ENCODE measurements around the gene DCDC1.

The DCDC1 gene

GRCh38 chr11:31397239-31397834 lies 27.8 kb upstream of the DCDC1 start:
- H3K36me3 ChIP-seq (ENCODE audit: insufficient read depth, low read length): no peaks in the 10 kb centered on the region
- no peak overlapping the region for H3K27ac ChIP-seq (ENCODE audit: low read depth, low read length)
- H3K27me3 ChIP-seq (ENCODE audit: insufficient read depth, low read length): no peaks in the 10 kb centered on the region
- no peak overlapping the region for H2AFZ ChIP-seq (ENCODE audit: low read length, unreplicated experiment)
- no peaks in the 10 kb centered on the region for H3K79me2 ChIP-seq (ENCODE audit: control insufficient read depth, insufficient read depth, low read length, unreplicated experiment)
- H3K4me1 ChIP-seq (ENCODE audit: control insufficient read depth, insufficient read depth, low read length, unreplicated experiment): no peaks in the 10 kb centered on the region
- H3K4me3 ChIP-seq (ENCODE audit: low read depth, low read length): no peak overlapping the region

- no peaks in the 10 kb centered on the region for H3K36me3 ChIP-seq (ENCODE audit: insufficient read depth, low read length)
- no peaks in the 10 kb centered on the region for H3K27me3 ChIP-seq (ENCODE audit: insufficient read depth, low read length)
Observed at GRCh38 chr11:31387379-31387778, 17.8 kb upstream of the DCDC1 start.

GRCh38 chr11:31383116-31383515 lies 13.6 kb upstream of the DCDC1 start:
- Histone ChIP-seq H2AFZ (ENCODE audit: low read length, unreplicated experiment) (no peak overlapping the region), H3K27me3 (ENCODE audit: insufficient read depth, low read length) (no peaks in the 10 kb centered on the region), H3K4me3 (ENCODE audit: low read depth, low read length) (no peak overlapping the region), H3K27ac (ENCODE audit: low read depth, low read length) (no peak overlapping the region), H3K36me3 (ENCODE audit: insufficient read depth, low read length) (no peaks in the 10 kb centered on the region), H3K4me1 (ENCODE audit: control insufficient read depth, insufficient read depth, low read length, unreplicated experiment) (no peaks in the 10 kb centered on the region), H3K79me2 (ENCODE audit: control insufficient read depth, insufficient read depth, low read length, unreplicated experiment) (peaks cover 3% of the 10 kb centered on the region)

More at GRCh38 chr11:31387379-31387778, 17.8 kb upstream of the DCDC1 start:
- no peak overlapping the region for H2AFZ ChIP-seq (ENCODE audit: low read length, unreplicated experiment)
- H3K27ac ChIP-seq (ENCODE audit: low read depth, low read length): no peak overlapping the region
- H3K79me2 ChIP-seq (ENCODE audit: control insufficient read depth, insufficient read depth, low read length, unreplicated experiment): no peaks in the 10 kb centered on the region
- H3K4me1 ChIP-seq (ENCODE audit: control insufficient read depth, insufficient read depth, low read length, unreplicated experiment): no peaks in the 10 kb centered on the region
- no peak overlapping the region for H3K4me3 ChIP-seq (ENCODE audit: low read depth, low read length)

- Histone ChIP-seq H3K27ac (ENCODE audit: low read depth, low read length) (no peak overlapping the region), H3K36me3 (ENCODE audit: insufficient read depth, low read length) (no peaks in the 10 kb centered on the region), H3K4me1 (ENCODE audit: control insufficient read depth, insufficient read depth, low read length, unreplicated experiment) (peaks cover 1% of the 10 kb centered on the region), H2AFZ (ENCODE audit: low read length, unreplicated experiment) (no peak overlapping the region), H3K27me3 (ENCODE audit: insufficient read depth, low read length) (no peaks in the 10 kb centered on the region), H3K79me2 (ENCODE audit: control insufficient read depth, insufficient read depth, low read length, unreplicated experiment) (peaks cover 13% of the 10 kb centered on the region), H3K4me3 (ENCODE audit: low read depth, low read length) (no peak overlapping the region)
Observed at GRCh38 chr11:31375879-31376278, 6.3 kb upstream of the DCDC1 start.

- Histone ChIP-seq H3K4me1 (ENCODE audit: control insufficient read depth, insufficient read depth, low read length, unreplicated experiment) (peaks cover 2% of the 10 kb centered on the region), H2AFZ (ENCODE audit: low read length, unreplicated experiment) (no peak overlapping the region), H3K27ac (ENCODE audit: low read depth, low read length) (no peak overlapping the region), H3K79me2 (ENCODE audit: control insufficient read depth, insufficient read depth, low read length, unreplicated experiment) (peaks cover 10% of the 10 kb centered on the region), H3K4me3 (ENCODE audit: low read depth, low read length) (no peak overlapping the region), H3K36me3 (ENCODE audit: insufficient read depth, low read length) (no peaks in the 10 kb centered on the region), H3K27me3 (ENCODE audit: insufficient read depth, low read length) (peaks cover 67% of the 10 kb centered on the region)
Observed at GRCh38 chr11:31366795-31367194, 2.7 kb downstream of the DCDC1 start.

GRCh38 chr11:31361743-31362142 lies 7.8 kb downstream of the DCDC1 start:
- H3K79me2 ChIP-seq (ENCODE audit: control insufficient read depth, insufficient read depth, low read length, unreplicated experiment): no peaks in the 10 kb centered on the region
- H3K27me3 ChIP-seq (ENCODE audit: insufficient read depth, low read length): peaks cover 59% of the 10 kb centered on the region
- H2AFZ ChIP-seq (ENCODE audit: low read length, unreplicated experiment): no peak overlapping the region
- no peak overlapping the region for H3K4me3 ChIP-seq (ENCODE audit: low read depth, low read length)
- H3K27ac ChIP-seq (ENCODE audit: low read depth, low read length): no peak overlapping the region
- H3K4me1 ChIP-seq (ENCODE audit: control insufficient read depth, insufficient read depth, low read length, unreplicated experiment): no peaks in the 10 kb centered on the region
- no peaks in the 10 kb centered on the region for H3K36me3 ChIP-seq (ENCODE audit: insufficient read depth, low read length)

- peaks cover 3% of the 10 kb centered on the region for H3K4me1 ChIP-seq (ENCODE audit: control insufficient read depth, insufficient read depth, low read length, unreplicated experiment)
- H3K27me3 ChIP-seq (ENCODE audit: insufficient read depth, low read length): peaks cover 39% of the 10 kb centered on the region
- no peak overlapping the region for H2AFZ ChIP-seq (ENCODE audit: low read length, unreplicated experiment)
- no peak overlapping the region for H3K4me3 ChIP-seq (ENCODE audit: low read depth, low read length)
- H3K79me2 ChIP-seq (ENCODE audit: control insufficient read depth, insufficient read depth, low read length, unreplicated experiment): no peaks in the 10 kb centered on the region
- H3K27ac ChIP-seq (ENCODE audit: low read depth, low read length): no peak overlapping the region
- H3K36me3 ChIP-seq (ENCODE audit: insufficient read depth, low read length): no peaks in the 10 kb centered on the region
Observed at GRCh38 chr11:31355817-31356216, 13.7 kb downstream of the DCDC1 start.

GRCh38 chr11:31355131-31355530 lies 14.4 kb downstream of the DCDC1 start:
- Histone ChIP-seq H3K4me3 (ENCODE audit: low read depth, low read length) (no peak overlapping the region), H3K4me1 (ENCODE audit: control insufficient read depth, insufficient read depth, low read length, unreplicated experiment) (peaks cover 3% of the 10 kb centered on the region), H3K79me2 (ENCODE audit: control insufficient read depth, insufficient read depth, low read length, unreplicated experiment) (no peaks in the 10 kb centered on the region), H3K27ac (ENCODE audit: low read depth, low read length) (no peak overlapping the region), H3K27me3 (ENCODE audit: insufficient read depth, low read length) (peaks cover 32% of the 10 kb centered on the region), H2AFZ (ENCODE audit: low read length, unreplicated experiment) (no peak overlapping the region), H3K36me3 (ENCODE audit: insufficient read depth, low read length) (no peaks in the 10 kb centered on the region)

- H3K79me2 ChIP-seq (ENCODE audit: control insufficient read depth, insufficient read depth, low read length, unreplicated experiment): no peaks in the 10 kb centered on the region
- no peak overlapping the region for H3K27ac ChIP-seq (ENCODE audit: low read depth, low read length)
- H3K36me3 ChIP-seq (ENCODE audit: insufficient read depth, low read length): no peaks in the 10 kb centered on the region
- H3K27me3 ChIP-seq (ENCODE audit: insufficient read depth, low read length): peaks cover 35% of the 10 kb centered on the region
- H2AFZ ChIP-seq (ENCODE audit: low read length, unreplicated experiment): no peak overlapping the region
- no peak overlapping the region for H3K4me3 ChIP-seq (ENCODE audit: low read depth, low read length)
- peaks cover 3% of the 10 kb centered on the region for H3K4me1 ChIP-seq (ENCODE audit: control insufficient read depth, insufficient read depth, low read length, unreplicated experiment)
Observed at GRCh38 chr11:31351168-31351567, 18.4 kb downstream of the DCDC1 start.

GRCh38 chr11:31340903-31341572 lies 28.5 kb downstream of the DCDC1 start:
- Histone ChIP-seq H3K4me3 (ENCODE audit: low read depth, low read length) (no peak overlapping the region), H3K27me3 (ENCODE audit: insufficient read depth, low read length) (peaks cover 59% of the 10 kb centered on the region), H3K4me1 (ENCODE audit: control insufficient read depth, insufficient read depth, low read length, unreplicated experiment) (no peaks in the 10 kb centered on the region), H3K36me3 (ENCODE audit: insufficient read depth, low read length) (no peaks in the 10 kb centered on the region), H3K79me2 (ENCODE audit: control insufficient read depth, insufficient read depth, low read length, unreplicated experiment) (no peaks in the 10 kb centered on the region), H2AFZ (ENCODE audit: low read length, unreplicated experiment) (no peak overlapping the region), H3K27ac (ENCODE audit: low read depth, low read length) (no peak overlapping the region)

GRCh38 chr11:31337806-31338205 lies 31.7 kb downstream of the DCDC1 start:
- Histone ChIP-seq H3K4me1 (ENCODE audit: control insufficient read depth, insufficient read depth, low read length, unreplicated experiment) (no peaks in the 10 kb centered on the region), H3K36me3 (ENCODE audit: insufficient read depth, low read length) (no peaks in the 10 kb centered on the region), H2AFZ (ENCODE audit: low read length, unreplicated experiment) (no peak overlapping the region), H3K4me3 (ENCODE audit: low read depth, low read length) (no peak overlapping the region), H3K27ac (ENCODE audit: low read depth, low read length) (no peak overlapping the region), H3K27me3 (ENCODE audit: insufficient read depth, low read length) (peaks cover 64% of the 10 kb centered on the region), H3K79me2 (ENCODE audit: control insufficient read depth, insufficient read depth, low read length, unreplicated experiment) (no peaks in the 10 kb centered on the region)
